ENCODE data around the gene CCDC178.

DNA sequence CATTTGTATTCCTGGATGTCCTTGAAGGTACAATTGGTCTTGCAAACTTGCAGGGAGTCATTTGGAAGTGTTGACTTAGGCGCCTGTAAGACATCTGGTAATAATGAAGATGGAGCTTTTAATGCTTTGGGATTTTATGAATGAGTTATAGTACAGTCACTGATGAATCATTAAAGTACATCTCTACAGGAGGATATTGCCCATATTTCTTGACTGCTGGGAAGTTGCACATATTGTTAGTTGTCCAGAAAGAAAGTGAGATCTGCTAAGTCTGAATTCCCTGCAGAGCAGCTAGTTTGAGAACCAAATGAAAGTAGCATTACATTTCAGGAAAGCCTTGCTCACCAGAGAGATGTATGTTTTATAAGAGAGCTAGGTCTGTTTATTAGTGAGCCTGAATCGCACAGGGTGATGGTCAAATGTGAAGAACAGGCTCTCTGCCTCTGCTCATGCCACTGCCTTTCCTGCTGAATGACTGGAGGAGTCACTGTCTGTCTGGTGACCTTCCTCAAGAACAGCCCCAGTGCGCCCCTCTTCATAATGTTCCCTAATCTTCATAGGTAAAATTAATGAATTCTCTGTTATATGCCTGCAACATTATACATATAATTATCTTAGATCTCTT, 528.7 kb downstream of the CCDC178 start:
- TF ChIP-seq ZNF274 (IDR thresholded peaks at IDR 0.05; ENCODE audit: low read depth, low read length) (no peak), SUZ12 (IDR thresholded peaks at IDR 0.05; ENCODE audit: extremely low read depth, insufficient read depth, insufficient read length) (no peak)
